ENCODE data around the gene INO80D.

Gene INO80D

GRCh38 chr2:206002440-206002839 lies 83.5 kb downstream of the INO80D start:
- TF ChIP-seq CTCF (conservative IDR thresholded peaks at IDR 0.05; ENCODE audit: low read length) = no peak
- H3K4me3 ChIP-seq (ENCODE audit: low read length) = no peak overlapping the region
- DNase-seq (ENCODE audit: low read depth) = no peak

GRCh38 chr2:206001912-206002311 lies 84.1 kb downstream of the INO80D start:
- H3K4me3 ChIP-seq (ENCODE audit: low read length) = no peak overlapping the region

GRCh38 chr2:206000776-206001175 lies 85.2 kb downstream of the INO80D start:
- no peak for DNase-seq (ENCODE audit: low read depth)
- TF ChIP-seq CTCF (conservative IDR thresholded peaks at IDR 0.05; ENCODE audit: low read length) = no peak
- no peak overlapping the region for H3K4me3 ChIP-seq (ENCODE audit: low read length)

More at GRCh38 chr2:206001912-206002311, 84.1 kb downstream of the INO80D start:
- DNase-seq (ENCODE audit: low read depth) = peak; percentile 39
- no peak for TF ChIP-seq CTCF (conservative IDR thresholded peaks at IDR 0.05; ENCODE audit: low read length)

- no peak for TF ChIP-seq CTCF (conservative IDR thresholded peaks at IDR 0.05; ENCODE audit: low read length)
- no peak for DNase-seq (ENCODE audit: low read depth)
Measured at GRCh38 chr2:205998583-205998982, 87.4 kb downstream of the INO80D start.

GRCh38 chr2:205996161-205996560 lies 89.8 kb downstream of the INO80D start:
- peak; percentile 53 for DNase-seq (ENCODE audit: low read depth)
- TF ChIP-seq CTCF (conservative IDR thresholded peaks at IDR 0.05; ENCODE audit: low read length) = no peak
- H3K4me3 ChIP-seq (ENCODE audit: low read length) = no peak overlapping the region

More at GRCh38 chr2:205998583-205998982, 87.4 kb downstream of the INO80D start:
- H3K4me3 ChIP-seq (ENCODE audit: low read length) = no peak overlapping the region

GRCh38 chr2:205995260-205995659 lies 90.7 kb downstream of the INO80D start:
- TF ChIP-seq CTCF (conservative IDR thresholded peaks at IDR 0.05; ENCODE audit: low read length) = no peak
- no peak overlapping the region for H3K4me3 ChIP-seq (ENCODE audit: low read length)
- DNase-seq (ENCODE audit: low read depth) = no peak

GRCh38 chr2:205994344-205994743 lies 91.6 kb downstream of the INO80D start:
- no peak for TF ChIP-seq CTCF (conservative IDR thresholded peaks at IDR 0.05; ENCODE audit: low read length)
- H3K4me3 ChIP-seq (ENCODE audit: low read length) = no peak overlapping the region
- no peak for DNase-seq (ENCODE audit: low read depth)
